Uterus (tissue), 2 donors: ENCODE results near the gene PRKRA.

Source experiments
- CTCF ChIP-seq, 4 experiments: fragments of 200-600 bp in 2 of 4; fragments of 450-650 bp in 2 of 4; sonication (generic) in 2 of 4; IDR thresholded peaks; one replicate each; pipeline ENCODE4 v1.5.1; 2016 to 2019; ENCODE audit warnings: antibody characterized with exemption in 4 of 4, mild to moderate bottlenecking in 2 of 4, moderate library complexity in 1 of 4
- POLR2A ChIP-seq, 2 donors: fragments of 450-650 bp; IDR thresholded peaks; one replicate each; pipeline ENCODE4 v1.6.1; 2016; ENCODE audit warnings: antibody characterized with exemption in 2 of 2, mild to moderate bottlenecking in 1 of 2, moderate library complexity in 1 of 2

- TF ChIP-seq CTCF (IDR thresholded peaks at IDR 0.05) = peak; percentile 85 to 89 (median 87)
- TF ChIP-seq POLR2A (IDR thresholded peaks at IDR 0.05) = peak; percentile 13 to 66
Observed at GRCh38 chr2:178414266-178415247, 36.4 kb downstream of the PRKRA start.
